HG03432 (cell line): ENCODE measurements around the gene DOK6.

Source experiments
- ATAC-seq: cut with Tn5 transposase; IDR thresholded peaks from one replicate; pipeline ENCODE4 v1.9.1; 2021; ENCODE audit warnings: mild to moderate bottlenecking, moderate library complexity; ENCODE audit not compliant: unreplicated experiment

The DOK6 gene

GRCh38 chr18:69432847-69433246, 32.2 kb downstream of the DOK6 start:
- no peak for ATAC-seq

GRCh38 chr18:69435000-69435399, 34.3 kb downstream of the DOK6 start:
- no peak for ATAC-seq

DNA sequence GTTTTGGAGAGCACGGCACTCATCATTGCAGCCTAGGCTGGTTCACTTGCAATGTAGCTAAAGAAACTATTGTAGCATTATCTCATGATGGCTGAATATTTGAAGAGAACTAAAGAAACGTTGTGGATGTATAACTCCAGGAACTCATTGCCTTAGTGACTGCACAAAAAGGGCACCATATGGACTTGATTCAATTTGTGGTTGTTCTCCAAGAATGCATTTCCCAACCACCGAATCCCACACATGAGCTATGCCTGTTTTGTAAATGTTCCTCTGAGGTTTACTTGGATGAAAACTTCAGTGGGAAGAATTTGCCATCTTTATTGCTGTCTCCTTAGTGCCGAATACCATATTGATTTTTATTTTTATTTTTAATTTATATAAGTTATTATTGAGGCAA, 43.5 kb downstream of the DOK6 start:
- no peak for ATAC-seq

DNA sequence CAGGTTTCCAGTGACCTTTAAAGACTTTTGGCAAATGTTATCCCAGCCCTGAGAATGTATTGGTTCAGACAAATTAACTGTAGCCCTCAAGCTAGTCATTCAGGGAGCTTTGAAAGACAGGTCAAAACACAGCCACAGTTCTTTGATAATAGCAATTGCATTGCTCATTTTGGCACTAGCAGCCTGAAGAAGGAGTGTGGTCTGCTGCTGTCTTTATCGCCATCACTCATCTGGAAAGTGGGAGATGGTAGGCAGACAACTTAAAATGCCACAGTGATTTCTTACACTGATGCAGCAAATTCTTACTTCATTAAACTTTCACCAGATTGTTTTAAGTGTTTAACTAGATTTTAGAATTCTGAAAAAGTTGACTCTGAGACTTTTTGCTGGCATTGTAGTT, 47.2 kb downstream of the DOK6 start:
- ATAC-seq: no peak

- no peak for ATAC-seq
These were observed 54.4 kb downstream of the DOK6 start for GRCh38 chr18:69455125-69455524.

GRCh38 chr18:69469444-69469919, 68.8 kb downstream of the DOK6 start:
- ATAC-seq: peak; percentile 68

DNA sequence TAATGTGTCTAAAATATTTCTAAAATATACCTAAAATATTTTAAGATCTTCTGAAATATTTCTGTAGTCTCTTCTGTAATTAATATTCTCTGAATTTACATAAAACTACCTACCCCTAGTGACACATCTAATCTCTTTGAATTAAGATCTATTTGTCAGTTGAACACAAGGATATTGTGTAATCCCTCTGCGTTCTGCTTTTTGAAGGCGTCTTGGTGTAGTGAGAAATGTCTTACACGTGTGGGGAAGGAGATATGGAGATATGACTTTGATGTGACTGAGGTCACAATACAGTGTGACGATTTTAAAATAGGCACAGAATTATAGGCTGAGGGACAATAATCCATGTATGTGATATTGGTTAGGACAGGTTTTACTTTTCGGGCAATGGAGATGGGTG, 79.8 kb downstream of the DOK6 start:
- no peak for ATAC-seq

DNA sequence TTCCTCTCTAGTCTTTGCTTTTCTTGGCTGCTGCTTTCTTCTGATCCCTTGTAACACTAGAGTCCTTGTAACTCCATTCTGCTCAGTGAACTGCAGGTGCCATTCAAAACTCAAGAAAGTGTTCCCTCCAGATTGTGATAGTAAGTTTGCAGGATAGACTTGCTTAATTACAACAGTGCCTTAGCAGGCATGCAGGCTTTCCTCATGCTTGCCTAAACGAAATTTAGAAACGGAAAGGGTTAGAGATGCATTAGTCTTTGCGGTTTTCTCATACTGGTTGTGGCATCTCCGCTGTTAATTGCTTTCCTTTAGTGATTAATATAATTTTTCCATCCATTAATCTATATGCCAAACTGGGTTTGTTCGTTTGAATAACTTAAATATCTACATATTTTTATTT, 82.9 kb downstream of the DOK6 start:
- ATAC-seq: no peak

GRCh38 chr18:69484699-69485396, 84.2 kb downstream of the DOK6 start:
- ATAC-seq: no peak

DNA sequence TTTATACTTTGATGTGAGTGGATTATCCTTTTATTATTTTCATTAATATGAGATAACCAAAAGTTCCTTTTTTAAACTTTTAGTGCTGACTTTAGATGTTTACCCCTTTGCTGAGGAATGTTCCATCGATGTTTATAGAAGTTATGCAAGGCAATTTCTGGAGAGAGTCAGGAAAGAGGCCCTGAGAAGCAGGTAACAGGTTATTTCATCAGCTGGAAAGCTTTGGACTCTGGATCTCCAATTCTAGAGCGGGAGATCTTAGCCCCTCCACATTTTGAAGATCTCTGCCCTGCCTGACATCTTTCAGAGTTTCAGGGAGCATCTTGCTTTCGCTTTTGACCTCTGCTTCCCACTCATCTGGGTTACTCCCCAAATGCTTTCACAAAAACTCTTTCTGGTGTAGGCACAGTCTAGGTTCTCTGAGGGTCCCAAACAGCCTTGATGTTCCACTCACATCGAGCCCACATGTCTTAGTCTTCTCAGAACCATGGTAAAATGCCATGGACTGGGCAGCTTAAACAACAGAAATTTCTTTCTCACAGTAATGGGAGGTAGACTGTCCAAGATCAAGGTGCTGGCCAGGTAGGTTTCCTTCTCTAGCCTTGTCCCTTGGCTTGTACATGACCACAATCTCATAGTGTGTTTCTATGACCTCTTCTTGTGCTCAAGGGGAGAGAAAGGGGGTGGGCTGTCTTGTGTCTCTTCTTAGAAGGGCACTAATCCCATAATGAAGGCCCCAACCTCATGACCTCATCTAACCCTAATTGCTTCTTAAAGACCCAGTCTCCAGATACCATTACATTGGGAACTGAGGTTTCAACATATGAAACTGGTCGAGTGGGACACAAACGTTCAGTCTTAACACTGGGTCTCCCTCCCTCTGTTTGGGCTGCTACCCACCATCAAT, 87.1 kb downstream of the DOK6 start:
- ATAC-seq: no peak

DNA sequence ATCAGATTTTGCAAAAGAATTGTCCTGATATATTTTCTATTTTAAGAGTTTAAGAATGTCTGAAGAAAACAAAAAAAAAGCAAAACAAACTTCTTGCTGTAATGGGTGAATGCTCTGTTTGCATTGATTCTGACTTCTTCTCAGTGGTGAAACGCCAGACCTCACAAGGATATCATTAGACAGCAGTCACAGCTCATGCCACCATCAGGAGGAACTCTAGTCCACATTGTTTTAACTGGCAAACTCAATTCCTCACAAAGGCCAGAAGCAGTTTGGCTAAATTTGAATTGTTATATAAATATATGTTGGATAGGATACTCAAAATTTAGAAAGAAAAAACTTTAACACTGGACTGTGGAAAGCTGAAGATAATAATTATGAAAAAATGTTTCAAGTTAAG, 89.4 kb downstream of the DOK6 start:
- no peak for ATAC-seq

DNA sequence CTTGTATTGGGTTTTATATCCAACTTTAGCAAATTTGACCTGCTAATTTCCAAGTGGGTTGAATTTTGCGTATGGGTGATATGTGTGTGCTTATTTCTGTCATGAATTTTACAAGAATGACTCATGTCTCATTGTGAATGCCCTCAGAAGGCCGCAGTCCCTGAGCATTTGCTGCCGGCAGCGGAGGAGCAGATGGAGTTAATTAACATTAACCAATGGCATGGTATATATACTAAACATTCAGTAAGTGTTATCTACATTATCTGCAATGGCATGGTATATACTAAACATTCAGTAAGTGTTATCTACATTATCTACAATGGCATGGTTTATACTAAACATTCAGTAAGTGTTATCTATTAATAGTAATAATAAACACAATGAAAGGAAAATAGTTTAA, 90.1 kb downstream of the DOK6 start:
- no peak for ATAC-seq

DNA sequence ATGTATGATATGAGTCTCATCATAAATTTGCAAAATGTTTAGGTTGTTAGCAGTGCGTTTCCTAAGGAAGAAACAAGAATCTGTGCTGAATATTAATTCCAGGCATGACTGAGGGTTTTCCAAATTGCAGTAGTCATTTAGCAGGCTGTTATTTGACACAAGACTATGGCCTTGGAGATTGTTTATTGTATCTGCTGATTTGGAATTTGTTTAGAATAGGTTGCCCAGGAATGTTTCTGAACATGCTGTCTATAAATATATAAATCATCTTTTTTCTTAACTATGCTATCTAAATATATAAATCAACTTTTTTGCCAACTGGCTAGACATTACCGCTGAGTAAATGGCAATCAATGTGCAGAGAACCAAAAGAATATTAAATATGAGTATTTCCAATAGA, 90.9 kb downstream of the DOK6 start:
- no peak for ATAC-seq

- no peak for ATAC-seq
These were observed 92.2 kb downstream of the DOK6 start for GRCh38 chr18:69492861-69493260.

GRCh38 chr18:69494841-69495240, 94.2 kb downstream of the DOK6 start:
- ATAC-seq: no peak

GRCh38 chr18:69495338-69495737, 94.7 kb downstream of the DOK6 start:
- ATAC-seq: no peak

- ATAC-seq: no peak
These were observed 95.3 kb downstream of the DOK6 start for GRCh38 chr18:69495841-69496533.

- ATAC-seq: no peak
These were observed 118.3 kb downstream of the DOK6 start for GRCh38 chr18:69518989-69519388.

GRCh38 chr18:69523582-69523981, 122.9 kb downstream of the DOK6 start:
- no peak for ATAC-seq

DNA sequence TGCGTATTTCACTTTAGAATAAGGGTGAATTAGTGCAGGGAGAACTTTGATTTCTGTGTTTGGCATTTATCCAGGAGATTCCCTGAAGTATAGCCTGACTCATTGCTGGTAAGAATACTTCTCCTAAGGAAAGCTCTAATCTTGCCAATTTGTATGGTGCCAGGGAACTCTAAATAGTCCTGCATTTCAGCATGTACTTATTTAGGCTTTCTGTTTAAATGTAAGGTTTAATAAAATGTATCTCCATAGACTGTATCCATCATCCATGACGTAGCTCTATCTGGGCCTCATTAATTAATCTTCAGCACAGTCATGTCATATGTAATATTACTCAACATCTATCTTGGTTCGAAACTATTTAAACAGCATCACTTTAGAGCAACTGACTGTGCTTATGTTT, 127.7 kb downstream of the DOK6 start:
- ATAC-seq: no peak

GRCh38 chr18:69529151-69529550, 128.5 kb downstream of the DOK6 start:
- ATAC-seq: no peak

DNA sequence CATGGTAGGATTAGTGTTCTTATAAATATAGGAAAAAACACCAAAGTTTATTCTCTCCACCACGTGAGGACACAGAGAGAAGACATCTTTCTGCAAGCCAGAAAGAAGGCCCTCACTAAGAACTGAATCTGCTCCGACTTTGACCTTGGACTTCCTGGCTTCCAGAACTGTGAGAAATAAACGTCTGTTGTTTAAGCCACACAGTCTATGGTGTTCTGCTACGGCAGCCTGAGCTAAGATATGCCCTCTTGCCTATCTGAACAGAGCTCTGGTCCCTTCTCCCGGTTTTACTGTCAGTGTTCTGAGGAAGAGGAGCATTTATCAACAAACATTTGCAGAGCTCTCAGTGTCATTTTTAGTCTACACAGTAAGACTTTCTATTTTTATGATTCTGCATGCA, 131.3 kb downstream of the DOK6 start:
- no peak for ATAC-seq
